Body of pancreas (tissue), 4 donors: ENCODE measurements around the gene VRTN. TPM values are rescaled to one million over a fixed set of nuclear protein-coding genes. Genes with fewer than 3 reads are reported as not detected.

Source experiments
- ATAC-seq: fragments of 150-250 bp; one replicate; pipeline ENCODE4 v1.9.1; 2016
- DNase-seq, 4 donors: peaks; one replicate each; pipeline ENCODE4 v3.0.0-alpha.2; 2019
- H3K27ac ChIP-seq, 4 donors: fragments of 200-600 bp; sonication (generic); 1 replicate in 3 of 4; 2 replicates in 1 of 4; pipeline versions ENCODE4 v1.5.1 to v1.6.1; 2016 to 2019; ENCODE audit warnings: mild to moderate bottlenecking in 1 of 4, mixed read lengths in 1 of 4, moderate library complexity in 1 of 4
- H3K27me3 ChIP-seq, 2 donors: fragments of 200-600 bp; sonication (generic); one replicate each; pipeline ENCODE4 v1.6.0; 2016; ENCODE audit warnings: mild to moderate bottlenecking in 1 of 2
- H3K36me3 ChIP-seq, 2 donors: fragments of 200-600 bp; sonication (generic); replicated peaks in 1 of 2; 2 replicates each; pipeline ENCODE4 v1.5.1; 2016; ENCODE audit warnings: low read depth in 2 of 2; ENCODE audit not compliant: insufficient read depth in 1 of 2
- H3K4me1 ChIP-seq: fragments of 200-600 bp; sonication (generic); one replicate; pipeline ENCODE4 v1.6.0; 2016
- H3K4me3 ChIP-seq, 2 donors: fragments of 200-600 bp; sonication (generic); 1 replicate in 1 of 2; 2 replicates in 1 of 2; pipeline ENCODE4 v1.5.1; 2016 to 2019
- H3K9me3 ChIP-seq, 3 donors: fragments of 200-600 bp; sonication (generic); 1 replicate in 2 of 3; 2 replicates in 1 of 3; pipeline ENCODE4 v1.5.1; 2016
- CTCF ChIP-seq, 7 experiments: fragments of 450-650 bp in 4 of 7; fragments of 200-600 bp in 3 of 7; sonication (generic) in 3 of 7; IDR thresholded peaks; one replicate each; pipeline ENCODE4 v1.5.1; 2016 to 2019; ENCODE audit warnings: antibody characterized with exemption in 7 of 7
- POLR2A ChIP-seq, 3 donors: fragments of 450-650 bp; IDR thresholded peaks; one replicate each; pipeline ENCODE4 v1.6.1; 2016; ENCODE audit warnings: antibody characterized with exemption in 3 of 3, mild to moderate bottlenecking in 2 of 3
- WGBS, 2 donors: methylation state at CpG; one replicate each; pipeline ENCODE4 v1.1.5; 2017; 5-methylcytosine and 5-hydroxymethylcytosine counted together
- intact Hi-C: fragments of 100-400 bp; cut with DNase I; formaldehyde crosslinking; loops from one replicate; pipeline ENCODE4 v1.15.1; 2023
- total RNA-seq, 2 donors: library from RNA; depleted of rRNA; stranded (reverse); fragments of >200 nt; gene quantifications; one replicate each; pipeline ENCODE4 v1.1.0, GENCODE V29; 2016

VRTN gene
- total RNA-seq, 2 donors from 2014 or later, result not detected

- intact Hi-C loops, result no loop called here
- 76 to 79% methylated on average over 16 of the region's 16 CpGs for WGBS, 2 donors
- DNase-seq (no peak), ATAC-seq (no peak)
- Histone ChIP-seq H3K27ac (no peak overlapping the region), H3K36me3 (no peaks in the 10 kb centered on the region), H3K27me3 (no peaks in the 10 kb centered on the region), H3K4me3 (no peak overlapping the region), H3K4me1 (no peaks in the 10 kb centered on the region), H3K9me3 (no peaks in the 10 kb centered on the region)
- TF ChIP-seq CTCF (IDR thresholded peaks at IDR 0.05) (no peak), POLR2A (IDR thresholded peaks at IDR 0.05) (no peak)
Observed at GRCh38 chr14:74392616-74393570, 44.6 kb downstream of the VRTN start.

GRCh38 chr14:74394549-74394948, 46.3 kb downstream of the VRTN start:
- WGBS, 2 donors, result 56 to 69% methylated on average over 2 of the region's 2 CpGs
- H3K27me3 ChIP-seq, result no peaks in the 10 kb centered on the region

GRCh38 chr14:74395094-74395493, 46.8 kb downstream of the VRTN start:
- DNase-seq (no peak), ATAC-seq (no peak)
- Histone ChIP-seq H3K36me3 (no peaks in the 10 kb centered on the region), H3K4me1 (no peaks in the 10 kb centered on the region), H3K27ac (no peak overlapping the region), H3K4me3 (no peak overlapping the region), H3K27me3 (no peaks in the 10 kb centered on the region), H3K9me3 (no peaks in the 10 kb centered on the region)
- 54 to 69% methylated on average over 3 to 4 of the region's 4 CpGs for WGBS, 2 donors
- intact Hi-C loops, result no loop called here
- TF ChIP-seq CTCF (IDR thresholded peaks at IDR 0.05), result no peak
- TF ChIP-seq POLR2A (IDR thresholded peaks at IDR 0.05), result no peak

More at GRCh38 chr14:74394549-74394948, 46.3 kb downstream of the VRTN start:
- no peak for ATAC-seq
- H3K4me1 ChIP-seq, result no peaks in the 10 kb centered on the region
- no peaks in the 10 kb centered on the region for H3K9me3 ChIP-seq
- TF ChIP-seq POLR2A (IDR thresholded peaks at IDR 0.05), result no peak
- TF ChIP-seq CTCF (IDR thresholded peaks at IDR 0.05), result no peak
- no peak overlapping the region for H3K27ac ChIP-seq
- H3K4me3 ChIP-seq, result no peak overlapping the region
- H3K36me3 ChIP-seq, result no peaks in the 10 kb centered on the region
- DNase-seq, result no peak
- intact Hi-C loops, result no loop called here

- intact Hi-C loops, result no loop called here
Observed at GRCh38 chr14:74400031-74400685, 51.9 kb downstream of the VRTN start.

More at GRCh38 chr14:74400031-74400685, 51.9 kb downstream of the VRTN start:
- Histone ChIP-seq H3K36me3 (no peaks in the 10 kb centered on the region), H3K9me3 (no peaks in the 10 kb centered on the region), H3K4me1 (peaks cover 11% of the 10 kb centered on the region), H3K27me3 (no peaks in the 10 kb centered on the region), H3K27ac (no peak overlapping the region), H3K4me3 (no peak overlapping the region)
- no peak for TF ChIP-seq CTCF (IDR thresholded peaks at IDR 0.05)
- TF ChIP-seq POLR2A (IDR thresholded peaks at IDR 0.05), result no peak
- ATAC-seq, result no peak
- 46 to 55% methylated on average over 11 to 13 of the region's 13 CpGs for WGBS, 2 donors
- DNase-seq, result no peak
